Measurements from ENCODE around the gene TMEM212. TPM values are rescaled to one million over a fixed set of nuclear protein-coding genes. Genes with fewer than 3 reads are reported as not detected.

TMEM212 gene
- total RNA-seq, 1 donor from 2014 or later = not detected

GRCh38 chr3:171906951-171907676 is 64.0 kb downstream of the TMEM212 start:
- TF ChIP-seq CTCF (IDR thresholded peaks at IDR 0.05) (no peak), EZH2 (IDR thresholded peaks at IDR 0.05) (no peak), EZH2phosphoT487 (IDR thresholded peaks at IDR 0.05) (no peak)
- H3K4me2 ChIP-seq = no peak overlapping the region
- H3K4me1 ChIP-seq = no peaks in the 10 kb centered on the region
- Mint-ChIP-seq H3K4me3 (no peak overlapping the region), H3K36me3 (no peaks in the 10 kb centered on the region), H3K27ac (no peak overlapping the region), H3K9me3 (peaks cover 19% of the 10 kb centered on the region), H3K27me3 (ENCODE audit: insufficient read depth, low read depth) (peaks cover 8% of the 10 kb centered on the region), H3K4me1 (peaks cover 3% of the 10 kb centered on the region)
- H3K9me3 ChIP-seq (ENCODE audit: low read depth) = no peaks in the 10 kb centered on the region
- H3K79me2 ChIP-seq (ENCODE audit: low read depth) = no peaks in the 10 kb centered on the region
- H3K36me3 ChIP-seq = no peaks in the 10 kb centered on the region
- H4K20me1 ChIP-seq (ENCODE audit: low read depth) = no peaks in the 10 kb centered on the region
- H3K4me3 ChIP-seq = no peak overlapping the region
- no peaks in the 10 kb centered on the region for H3F3A ChIP-seq (ENCODE audit: low read depth)
- no peak for DNase-seq (ENCODE audit: low spot score)
- no peak overlapping the region for H2AFZ ChIP-seq (replicated peaks)
- no peaks in the 10 kb centered on the region for H3K27me3 ChIP-seq
- no peak overlapping the region for H3K9ac ChIP-seq
- no peak overlapping the region for H3K27ac ChIP-seq

- H4K20me1 ChIP-seq (ENCODE audit: low read depth) = no peaks in the 10 kb centered on the region
- no peak overlapping the region for H3K9ac ChIP-seq
- no peak for DNase-seq (ENCODE audit: low spot score)
- H3K9me3 ChIP-seq (ENCODE audit: low read depth) = no peaks in the 10 kb centered on the region
- no peak overlapping the region for H3K27ac ChIP-seq
- no peaks in the 10 kb centered on the region for H3K4me1 ChIP-seq
- Mint-ChIP-seq H3K9me3 (peaks cover 19% of the 10 kb centered on the region), H3K4me1 (peaks cover 3% of the 10 kb centered on the region), H3K4me3 (no peak overlapping the region), H3K27ac (no peak overlapping the region), H3K27me3 (ENCODE audit: insufficient read depth, low read depth) (peaks cover 8% of the 10 kb centered on the region), H3K36me3 (no peaks in the 10 kb centered on the region)
- H3K36me3 ChIP-seq = no peaks in the 10 kb centered on the region
- no peaks in the 10 kb centered on the region for H3K79me2 ChIP-seq (ENCODE audit: low read depth)
- no peaks in the 10 kb centered on the region for H3F3A ChIP-seq (ENCODE audit: low read depth)
- no peak overlapping the region for H2AFZ ChIP-seq (replicated peaks)
- H3K27me3 ChIP-seq = no peaks in the 10 kb centered on the region
- TF ChIP-seq EZH2phosphoT487 (IDR thresholded peaks at IDR 0.05) = no peak
- TF ChIP-seq EZH2 (IDR thresholded peaks at IDR 0.05) = no peak
- TF ChIP-seq CTCF (IDR thresholded peaks at IDR 0.05) = no peak
- no peak overlapping the region for H3K4me2 ChIP-seq
- no peak overlapping the region for H3K4me3 ChIP-seq
Observed at GRCh38 chr3:171907761-171908160, 64.6 kb downstream of the TMEM212 start.

GRCh38 chr3:171908731-171909130 is 65.6 kb downstream of the TMEM212 start:
- Mint-ChIP-seq H3K27ac (no peak overlapping the region), H3K4me1 (peaks cover 3% of the 10 kb centered on the region), H3K9me3 (peaks cover 19% of the 10 kb centered on the region), H3K36me3 (no peaks in the 10 kb centered on the region), H3K27me3 (ENCODE audit: insufficient read depth, low read depth) (peaks cover 4% of the 10 kb centered on the region), H3K4me3 (no peak overlapping the region)
- H3F3A ChIP-seq (ENCODE audit: low read depth) = no peaks in the 10 kb centered on the region
- no peak for DNase-seq (ENCODE audit: low spot score)
- H2AFZ ChIP-seq (replicated peaks) = no peak overlapping the region
- no peak overlapping the region for H3K4me3 ChIP-seq
- no peaks in the 10 kb centered on the region for H3K79me2 ChIP-seq (ENCODE audit: low read depth)
- H3K36me3 ChIP-seq = no peaks in the 10 kb centered on the region
- no peaks in the 10 kb centered on the region for H4K20me1 ChIP-seq (ENCODE audit: low read depth)
- no peaks in the 10 kb centered on the region for H3K27me3 ChIP-seq
- no peaks in the 10 kb centered on the region for H3K4me1 ChIP-seq
- no peak overlapping the region for H3K9ac ChIP-seq
- H3K9me3 ChIP-seq (ENCODE audit: low read depth) = no peaks in the 10 kb centered on the region
- no peak overlapping the region for H3K4me2 ChIP-seq
- H3K27ac ChIP-seq = no peak overlapping the region
- TF ChIP-seq EZH2 (IDR thresholded peaks at IDR 0.05) (no peak), CTCF (IDR thresholded peaks at IDR 0.05) (no peak), EZH2phosphoT487 (IDR thresholded peaks at IDR 0.05) (no peak)

Other genes with a start within 250 kb of the TMEM212 start
- 0.19 and 0.21 TPM in 2 replicates for gene PLD1, start 32.9 kb upstream of the TMEM212 start, total RNA-seq (ENCODE audit: low replicate concordance)
- gene FNDC3B, start 196.2 kb downstream of the TMEM212 start, total RNA-seq (ENCODE audit: low replicate concordance) = 29.5 and 33.9 TPM in 2 replicates

Data from neural progenitor cell (in vitro differentiated cells).